NB4 (cell line): ENCODE measurements around the gene RGS13.
"Not testable (repeated sequence)": the region's sequence is repeated elsewhere in the genome, so short reads cannot be mapped to it uniquely, and the experiment has no call there.

ENCODE experiments used
- DNase-seq: peaks from one replicate; pipeline ENCODE4 v3.0.0; 2010; ENCODE audit warnings: low read depth
- H3K4me3 ChIP-seq: one replicate; pipeline ENCODE4 v1.5.1; 2011; ENCODE audit warnings: mild to moderate bottlenecking, low read depth, low read length, moderate library complexity
- CTCF ChIP-seq: IDR thresholded peaks from one replicate; pipeline ENCODE4 v1.5.1; 2012; ENCODE audit warnings: low read depth, low read length
- MAX ChIP-seq: IDR thresholded peaks from 2 replicates; pipeline ENCODE4 v1.6.1; 2011; ENCODE audit warnings: low read depth, low read length
- MYC ChIP-seq: IDR thresholded peaks from 2 replicates; pipeline ENCODE4 v1.6.1; 2011; ENCODE audit warnings: low read depth, low read length
- POLR2A ChIP-seq: IDR thresholded peaks from 2 replicates; pipeline ENCODE4 v1.6.1; 2011; ENCODE audit warnings: mild to moderate bottlenecking; ENCODE audit not compliant: insufficient read length; ENCODE audit errors: extremely low read depth

The RGS13 gene

GRCh38 chr1:192678099-192678498, 42.2 kb downstream of the RGS13 start:
- no peak overlapping the region for H3K4me3 ChIP-seq
- TF ChIP-seq MYC, result no peak
- TF ChIP-seq MAX, result no peak
- TF ChIP-seq CTCF, result no peak
- TF ChIP-seq POLR2A, result no peak
- DNase-seq, result no peak

- no peak for TF ChIP-seq POLR2A
- TF ChIP-seq MAX, result no peak
- no peak for TF ChIP-seq MYC
- no peak for TF ChIP-seq CTCF
- no peak for DNase-seq
- H3K4me3 ChIP-seq, result no peak overlapping the region
Observed at GRCh38 chr1:192682335-192682734, 46.4 kb downstream of the RGS13 start.

GRCh38 chr1:192683081-192683480, 47.1 kb downstream of the RGS13 start:
- not testable (repeated sequence) for DNase-seq

GRCh38 chr1:192689459-192689858, 53.5 kb downstream of the RGS13 start:
- H3K4me3 ChIP-seq, result no peak overlapping the region
- TF ChIP-seq POLR2A (no peak), CTCF (no peak), MAX (no peak), MYC (no peak)
- DNase-seq, result no peak

More at GRCh38 chr1:192683081-192683480, 47.1 kb downstream of the RGS13 start:
- H3K4me3 ChIP-seq, result not testable (repeated sequence)

- TF ChIP-seq MYC, result no peak
- no peak for TF ChIP-seq POLR2A
- TF ChIP-seq MAX, result no peak
- no peak for TF ChIP-seq CTCF
- no peak for DNase-seq
- no peak overlapping the region for H3K4me3 ChIP-seq
Observed at GRCh38 chr1:192691041-192691440, 55.1 kb downstream of the RGS13 start.

GRCh38 chr1:192696082-192696481, 60.1 kb downstream of the RGS13 start:
- TF ChIP-seq MYC (no peak), CTCF (no peak), POLR2A (no peak), MAX (no peak)
- no peak for DNase-seq
- H3K4me3 ChIP-seq, result no peak overlapping the region
